Measurements from ENCODE around the gene TRIM38. TPM values are rescaled to one million over a fixed set of nuclear protein-coding genes. Genes with fewer than 3 reads are reported as not detected.

The TRIM38 gene
- total and polyA plus RNA-seq, 2 of the 13 experiments (the other 11 are each of a cell fraction or from before 2014, with no cell fraction given): 2.5 to 3.1 TPM

- TF ChIP-seq TFE3 (CRISPR knock-in tag; IDR thresholded peaks at IDR 0.05) (0 out of 2 replicates have a peak, but pooled peaks have one; percentile 13), KLF13 (CRISPR knock-in tag; IDR thresholded peaks at IDR 0.05) (no peak), ZNF558 (CRISPR knock-in tag; IDR thresholded peaks at IDR 0.05; ENCODE audit: borderline replicate concordance) (no peak), ZNF709 (CRISPR knock-in tag; IDR thresholded peaks at IDR 0.05) (0 out of 2 replicates have a peak, but pooled peaks have one; percentile 31), ZFY (CRISPR knock-in tag; IDR thresholded peaks at IDR 0.05) (no peak), NCOR1 (IDR thresholded peaks at IDR 0.05; ENCODE audit: borderline replicate concordance, low read length) (no peak), SOX13 (IDR thresholded peaks at IDR 0.05) (no peak), SOX13 (CRISPR knock-in tag; conservative IDR thresholded peaks at IDR 0.05 in 1 of 2, IDR thresholded peaks at IDR 0.05 in 1 of 2) (peak in 1 of 2 experiments; percentile 35; a peak in 1 of 4 replicates), POLR2AphosphoS5 (IDR thresholded peaks at IDR 0.05; ENCODE audit: low read depth, low read length) (peak; percentile 83), GATAD2A (CRISPR knock-in tag; IDR thresholded peaks at IDR 0.05) (0 out of 2 replicates have a peak, but pooled peaks have one; percentile 22), ZBTB7B (CRISPR knock-in tag; IDR thresholded peaks at IDR 0.05) (no peak), STAT6 (CRISPR knock-in tag; IDR thresholded peaks at IDR 0.05; ENCODE audit: borderline replicate concordance) (0 out of 2 replicates have a peak, but pooled peaks have one; percentile 58), ISL2 (CRISPR knock-in tag; IDR thresholded peaks at IDR 0.05) (no peak), CREM (IDR thresholded peaks at IDR 0.05) (0 out of 2 replicates have a peak, but pooled peaks have one; percentile 38), CREM (CRISPR knock-in tag; IDR thresholded peaks at IDR 0.05) (no peak), ZNF841 (CRISPR knock-in tag; IDR thresholded peaks at IDR 0.05; ENCODE audit: borderline replicate concordance) (no peak), SAFB2 (CRISPR knock-in tag; IDR thresholded peaks at IDR 0.05; ENCODE audit: borderline replicate concordance, low read depth) (no peak), HCFC1 (IDR thresholded peaks at IDR 0.05; ENCODE audit: low read depth, low read length) (no peak), ZNF12 (CRISPR knock-in tag; IDR thresholded peaks at IDR 0.05) (no peak)
- TF ChIP-seq, protein P1, sequence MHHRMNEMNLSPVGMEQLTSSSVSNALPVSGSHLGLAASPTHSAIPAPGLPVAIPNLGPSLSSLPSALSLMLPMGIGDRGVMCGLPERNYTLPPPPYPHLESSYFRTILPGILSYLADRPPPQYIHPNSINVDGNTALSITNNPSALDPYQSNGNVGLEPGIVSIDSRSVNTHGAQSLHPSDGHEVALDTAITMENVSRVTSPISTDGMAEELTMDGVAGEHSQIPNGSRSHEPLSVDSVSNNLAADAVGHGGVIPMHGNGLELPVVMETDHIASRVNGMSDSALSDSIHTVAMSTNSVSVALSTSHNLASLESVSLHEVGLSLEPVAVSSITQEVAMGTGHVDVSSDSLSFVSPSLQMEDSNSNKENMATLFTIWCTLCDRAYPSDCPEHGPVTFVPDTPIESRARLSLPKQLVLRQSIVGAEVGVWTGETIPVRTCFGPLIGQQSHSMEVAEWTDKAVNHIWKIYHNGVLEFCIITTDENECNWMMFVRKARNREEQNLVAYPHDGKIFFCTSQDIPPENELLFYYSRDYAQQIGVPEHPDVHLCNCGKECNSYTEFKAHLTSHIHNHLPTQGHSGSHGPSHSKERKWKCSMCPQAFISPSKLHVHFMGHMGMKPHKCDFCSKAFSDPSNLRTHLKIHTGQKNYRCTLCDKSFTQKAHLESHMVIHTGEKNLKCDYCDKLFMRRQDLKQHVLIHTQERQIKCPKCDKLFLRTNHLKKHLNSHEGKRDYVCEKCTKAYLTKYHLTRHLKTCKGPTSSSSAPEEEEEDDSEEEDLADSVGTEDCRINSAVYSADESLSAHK (CRISPR knock-in tag; IDR thresholded peaks at IDR 0.05; ENCODE audit: borderline replicate concordance): no peak
- TF ChIP-seq, protein P2, sequence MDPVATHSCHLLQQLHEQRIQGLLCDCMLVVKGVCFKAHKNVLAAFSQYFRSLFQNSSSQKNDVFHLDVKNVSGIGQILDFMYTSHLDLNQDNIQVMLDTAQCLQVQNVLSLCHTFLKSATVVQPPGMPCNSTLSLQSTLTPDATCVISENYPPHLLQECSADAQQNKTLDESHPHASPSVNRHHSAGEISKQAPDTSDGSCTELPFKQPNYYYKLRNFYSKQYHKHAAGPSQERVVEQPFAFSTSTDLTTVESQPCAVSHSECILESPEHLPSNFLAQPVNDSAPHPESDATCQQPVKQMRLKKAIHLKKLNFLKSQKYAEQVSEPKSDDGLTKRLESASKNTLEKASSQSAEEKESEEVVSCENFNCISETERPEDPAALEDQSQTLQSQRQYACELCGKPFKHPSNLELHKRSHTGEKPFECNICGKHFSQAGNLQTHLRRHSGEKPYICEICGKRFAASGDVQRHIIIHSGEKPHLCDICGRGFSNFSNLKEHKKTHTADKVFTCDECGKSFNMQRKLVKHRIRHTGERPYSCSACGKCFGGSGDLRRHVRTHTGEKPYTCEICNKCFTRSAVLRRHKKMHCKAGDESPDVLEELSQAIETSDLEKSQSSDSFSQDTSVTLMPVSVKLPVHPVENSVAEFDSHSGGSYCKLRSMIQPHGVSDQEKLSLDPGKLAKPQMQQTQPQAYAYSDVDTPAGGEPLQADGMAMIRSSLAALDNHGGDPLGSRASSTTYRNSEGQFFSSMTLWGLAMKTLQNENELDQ (CRISPR knock-in tag; IDR thresholded peaks at IDR 0.05; ENCODE audit: borderline replicate concordance): no peak
These were observed at the start of gene TRIM38 (continued) for GRCh38 chr6:25962149-25963127.
